B cell (primary cell): ENCODE results near the gene AK8. TPM values are rescaled to one million over a fixed set of nuclear protein-coding genes. Genes with fewer than 3 reads are reported as not detected.

Source experiments
- ATAC-seq: fragments of 200-7000 bp; cut with Tn5 transposase; one replicate; pipeline ENCODE4 v1.10.0; 2021; ENCODE audit warnings: low read depth, mild to moderate bottlenecking, moderate number of reproducible peaks, moderate library complexity
- CTCF ChIA-PET: fragments of 350-600 bp; sonication (Branson Sonifier 250); formaldehyde crosslinking; loops from one replicate; lab custom pipeline; 2021; ENCODE audit warnings: antibody characterized with exemption, inconsistent platforms; lab: Charles Lee
- POLR2A ChIA-PET: fragments of 350-600 bp; sonication (Branson Sonifier 250); formaldehyde crosslinking; loops from one replicate; lab custom pipeline; 2021; ENCODE audit warnings: antibody characterized with exemption; lab: Charles Lee
- DNase-seq: peaks from one replicate; pipeline ENCODE4 v3.0.0; 2013
- H2AFZ ChIP-seq: 2 replicates; pipeline ENCODE4 v1.6.1; 2012; ENCODE audit warnings: mild to moderate bottlenecking, low read depth, low read length; ENCODE audit not compliant: insufficient read depth, poor library complexity, severe bottlenecking
- H3K27ac ChIP-seq, 2 donors: 1 replicate in 1 of 2; 2 replicates in 1 of 2; pipeline ENCODE4 v1.5.1; 2012 to 2013; ENCODE audit warnings: low read length in 2 of 2, mild to moderate bottlenecking in 2 of 2, moderate library complexity in 1 of 2
- H3K27me3 ChIP-seq, 4 experiments: fragments of 200-600 bp in 1 of 4; sonication (generic) in 1 of 4; replicated peaks in 1 of 4; 1 replicate in 2 of 4; 2 replicates in 2 of 4; pipeline versions ENCODE4 v1.6.1 to v1.7.0; 2013 to 2016; ENCODE audit warnings: low read length in 3 of 4, mild to moderate bottlenecking in 2 of 4, mixed read lengths in 1 of 4, moderate library complexity in 1 of 4; ENCODE audit not compliant: insufficient read depth in 4 of 4, control insufficient read depth in 3 of 4; ENCODE audit errors: control extremely low read depth in 1 of 4
- H3K36me3 ChIP-seq, 2 experiments: replicated peaks in 1 of 2; 1 replicate in 1 of 2; 2 replicates in 1 of 2; pipeline versions ENCODE4 v1.6.1 to v1.7.1; 2013; ENCODE audit warnings: low read length in 1 of 2; ENCODE audit not compliant: insufficient read depth in 2 of 2, control insufficient read depth in 1 of 2; ENCODE audit errors: control extremely low read depth in 1 of 2, extremely low read depth in 1 of 2
- H3K4me1 ChIP-seq, 2 donors: fragments of 200-600 bp in 1 of 2; sonication (generic) in 1 of 2; 1 replicate in 1 of 2; 2 replicates in 1 of 2; pipeline versions ENCODE4 v1.5.1 to v1.6.1; 2013 to 2017; ENCODE audit warnings: low read length in 2 of 2; ENCODE audit not compliant: control insufficient read depth in 2 of 2, insufficient read depth in 2 of 2
- H3K4me2 ChIP-seq: replicated peaks from 2 replicates; pipeline ENCODE3; 2012; ENCODE audit warnings: mild to moderate bottlenecking, low read depth, low read length; ENCODE audit not compliant: poor library complexity, severe bottlenecking
- H3K4me3 ChIP-seq, 5 experiments: fragments of 200-600 bp in 1 of 5; sonication (generic) in 1 of 5; 1 replicate in 3 of 5; 2 replicates in 2 of 5; pipeline versions ENCODE4 v1.5.1 to v1.7.0; 2011 to 2016; ENCODE audit warnings: low read length in 4 of 5, mild to moderate bottlenecking in 4 of 5, low read depth in 2 of 5, control low read depth in 1 of 5, moderate library complexity in 1 of 5; ENCODE audit not compliant: insufficient read depth in 1 of 5; ENCODE audit errors: control extremely low read depth in 1 of 5, extremely low read depth in 1 of 5
- H3K79me2 ChIP-seq: fragments of 200-600 bp; sonication (generic); one replicate; pipeline ENCODE4 v1.6.0; 2016; ENCODE audit warnings: low read length; ENCODE audit not compliant: control insufficient read depth, insufficient read depth
- H3K9ac ChIP-seq: fragments of 200-600 bp; sonication (generic); 2 replicates; pipeline ENCODE4 v1.6.1; 2017; ENCODE audit warnings: mild to moderate bottlenecking, low read length, moderate library complexity
- H3K9me3 ChIP-seq, 3 donors: one replicate each; pipeline versions ENCODE4 v1.6.1 to v1.7.1; 2013; ENCODE audit warnings: low read length in 2 of 3; ENCODE audit not compliant: control insufficient read depth in 2 of 3, insufficient read depth in 1 of 3; ENCODE audit errors: control extremely low read depth in 1 of 3
- H4K20me1 ChIP-seq: 2 replicates; pipeline ENCODE4 v1.6.0; 2012; ENCODE audit warnings: mild to moderate bottlenecking, low read length; ENCODE audit not compliant: insufficient read depth, control insufficient read depth, poor library complexity, severe bottlenecking
- H3K27ac Mint-ChIP-seq: one replicate; pipeline ENCODE4 v1.8.0; 2021; ENCODE audit warnings: mixed read lengths
- H3K27me3 Mint-ChIP-seq: one replicate; pipeline ENCODE4 v1.8.0; 2021; ENCODE audit warnings: mixed read lengths
- H3K4me1 Mint-ChIP-seq: one replicate; pipeline ENCODE4 v1.8.0; 2021; ENCODE audit warnings: mixed read lengths
- H3K4me3 Mint-ChIP-seq: one replicate; pipeline ENCODE4 v1.8.0; 2021; ENCODE audit warnings: mixed read lengths
- H3K9me3 Mint-ChIP-seq: one replicate; pipeline ENCODE4 v1.8.0; 2022; ENCODE audit warnings: mixed read lengths; ENCODE audit not compliant: insufficient read depth
- CTCF ChIP-seq: fragments of 200-600 bp; IDR thresholded peaks from one replicate; pipeline ENCODE4 v1.8.0; 2022; ENCODE audit warnings: antibody characterized with exemption, mild to moderate bottlenecking
- EZH2 ChIP-seq: IDR thresholded peaks from 2 replicates; pipeline ENCODE4 v1.6.1; 2012; ENCODE audit warnings: borderline replicate concordance, low read depth, mild to moderate bottlenecking, moderate library complexity, low read length; ENCODE audit not compliant: insufficient read depth, poor library complexity, severe bottlenecking
- WGBS: methylation state at CpG from one replicate; pipeline ENCODE4 v1.1.5; 2013; ENCODE audit warnings: missing lambda C conversion rate; ENCODE audit not compliant: insufficient coverage; 5-methylcytosine and 5-hydroxymethylcytosine counted together
- intact Hi-C: fragments of 100-400 bp; cut with micrococcal nuclease; formaldehyde crosslinking; loops from one replicate; pipeline ENCODE4 v1.10.0; 2022
- polyA plus RNA-seq: library from polyadenylated mRNA; depleted of rRNA; stranded (reverse); fragments of >200 nt; gene quantifications from 2 replicates; pipeline ENCODE4 v1.2.3, GENCODE V29; 2012
- total RNA-seq, 2 donors: library from RNA; stranded (reverse); fragments of 120-200 nt in 1 of 2; gene quantifications; 1 replicate in 1 of 2; 2 replicates in 1 of 2; pipeline versions ENCODE4 v1.2.3 to v1.2.4, GENCODE V29; 2013 to 2022

AK8 gene
- total and polyA plus RNA-seq, 2 donors (not counting 1 experiment from before 2014, with no cell fraction given): 1.9 to 8.6 TPM

GRCh38 chr9:132824951-132825350 lies 53.1 kb downstream of the AK8 start:
- Mint-ChIP-seq H3K9me3 (no peaks in the 10 kb centered on the region), H3K27ac (no peak overlapping the region), H3K27me3 (peaks cover 10% of the 10 kb centered on the region), H3K4me3 (no peak overlapping the region), H3K4me1 (no peaks in the 10 kb centered on the region)
- Histone ChIP-seq H3K36me3 (no peaks in the 10 kb centered on the region), H3K9me3 (no peaks in the 10 kb centered on the region), H3K4me2 (no peak overlapping the region), H3K4me1 (no peaks in the 10 kb centered on the region), H3K4me3 (no peak overlapping the region), H3K79me2 (no peaks in the 10 kb centered on the region), H3K27me3 (no peaks in the 10 kb centered on the region), H3K9ac (no peak overlapping the region), H3K27ac (no peak overlapping the region), H2AFZ (no peak overlapping the region), H4K20me1 (no peaks in the 10 kb centered on the region)
- TF ChIP-seq EZH2: no peak
- TF ChIP-seq CTCF: no peak
- WGBS: no CpG with 5 or more reads among the region's 2 CpGs
- DNase-seq (no peak), ATAC-seq (no peak)
- ChIA-PET POLR2A (no interaction called here), CTCF (no interaction called here)
- intact Hi-C loops: no loop called here

- no peak overlapping the region for H3K9ac ChIP-seq
- H3K4me1 ChIP-seq: no peaks in the 10 kb centered on the region
- ATAC-seq (no peak), DNase-seq (no peak)
- H3K4me1 Mint-ChIP-seq: no peaks in the 10 kb centered on the region
- H3K4me2 ChIP-seq: no peak overlapping the region
- no peaks in the 10 kb centered on the region for H3K36me3 ChIP-seq
- H3K4me3 ChIP-seq: no peak overlapping the region
- H3K27me3 ChIP-seq: no peaks in the 10 kb centered on the region
- no peak for TF ChIP-seq EZH2
- no peak for TF ChIP-seq CTCF
- no peaks in the 10 kb centered on the region for H3K9me3 ChIP-seq
- H3K9me3 Mint-ChIP-seq: no peaks in the 10 kb centered on the region
- ChIA-PET POLR2A (no interaction called here), CTCF (no interaction called here)
- no peaks in the 10 kb centered on the region for H4K20me1 ChIP-seq
- intact Hi-C loops: no loop called here
- H3K27me3 Mint-ChIP-seq: peaks cover 8% of the 10 kb centered on the region
- WGBS: 83% methylated on average over 8 of the region's 8 CpGs
- no peak overlapping the region for H2AFZ ChIP-seq
- no peak overlapping the region for H3K27ac Mint-ChIP-seq
- no peak overlapping the region for H3K27ac ChIP-seq
- H3K79me2 ChIP-seq: no peaks in the 10 kb centered on the region
- no peak overlapping the region for H3K4me3 Mint-ChIP-seq
Measured at GRCh38 chr9:132824151-132824550, 53.9 kb downstream of the AK8 start.
